Mammary epithelial cell (primary cell): ENCODE results near the gene PDGFC.

Experiments used
- CTCF ChIP-seq, 2 donors: IDR thresholded peaks in 1 of 2; conservative IDR thresholded peaks in 1 of 2; 2 replicates each; pipeline ENCODE4 v1.5.1; 2011 to 2012; ENCODE audit warnings: inconsistent platforms in 2 of 2, low read length in 2 of 2, mild to moderate bottlenecking in 2 of 2, control low read depth in 1 of 2, low read depth in 1 of 2; ENCODE audit not compliant: insufficient read depth in 1 of 2; ENCODE audit errors: extremely low read depth in 1 of 2
- EZH2 ChIP-seq: IDR thresholded peaks from 2 replicates; pipeline ENCODE4 v1.6.1; 2012; ENCODE audit warnings: low read length, inconsistent platforms, borderline replicate concordance

GRCh38 chr4:156896527-156896926 is 75.1 kb downstream of the PDGFC start:
- TF ChIP-seq CTCF (conservative IDR thresholded peaks at IDR 0.05 in 1 of 2, IDR thresholded peaks at IDR 0.05 in 1 of 2; ENCODE audit: extremely low read depth in 1 of 2, insufficient read depth in 1 of 2, low read depth in 1 of 2, low read length in 2 of 2): no peak
- TF ChIP-seq EZH2: no peak
